Pericardium fibroblast (primary cell): ENCODE data around the gene CDYL2. TPM values are rescaled to one million over a fixed set of nuclear protein-coding genes. Genes with fewer than 3 reads are reported as not detected.

ENCODE experiments used
- total RNA-seq: library from RNA; depleted of rRNA; stranded (reverse); fragments of >200 nt; gene quantifications from 2 replicates; pipeline ENCODE4 v1.2.3, GENCODE V29; 2015

Gene CDYL2, protein sequence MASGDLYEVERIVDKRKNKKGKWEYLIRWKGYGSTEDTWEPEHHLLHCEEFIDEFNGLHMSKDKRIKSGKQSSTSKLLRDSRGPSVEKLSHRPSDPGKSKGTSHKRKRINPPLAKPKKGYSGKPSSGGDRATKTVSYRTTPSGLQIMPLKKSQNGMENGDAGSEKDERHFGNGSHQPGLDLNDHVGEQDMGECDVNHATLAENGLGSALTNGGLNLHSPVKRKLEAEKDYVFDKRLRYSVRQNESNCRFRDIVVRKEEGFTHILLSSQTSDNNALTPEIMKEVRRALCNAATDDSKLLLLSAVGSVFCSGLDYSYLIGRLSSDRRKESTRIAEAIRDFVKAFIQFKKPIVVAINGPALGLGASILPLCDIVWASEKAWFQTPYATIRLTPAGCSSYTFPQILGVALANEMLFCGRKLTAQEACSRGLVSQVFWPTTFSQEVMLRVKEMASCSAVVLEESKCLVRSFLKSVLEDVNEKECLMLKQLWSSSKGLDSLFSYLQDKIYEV
- 2.1 and 2.9 TPM in 2 replicates for total RNA-seq

DNA sequence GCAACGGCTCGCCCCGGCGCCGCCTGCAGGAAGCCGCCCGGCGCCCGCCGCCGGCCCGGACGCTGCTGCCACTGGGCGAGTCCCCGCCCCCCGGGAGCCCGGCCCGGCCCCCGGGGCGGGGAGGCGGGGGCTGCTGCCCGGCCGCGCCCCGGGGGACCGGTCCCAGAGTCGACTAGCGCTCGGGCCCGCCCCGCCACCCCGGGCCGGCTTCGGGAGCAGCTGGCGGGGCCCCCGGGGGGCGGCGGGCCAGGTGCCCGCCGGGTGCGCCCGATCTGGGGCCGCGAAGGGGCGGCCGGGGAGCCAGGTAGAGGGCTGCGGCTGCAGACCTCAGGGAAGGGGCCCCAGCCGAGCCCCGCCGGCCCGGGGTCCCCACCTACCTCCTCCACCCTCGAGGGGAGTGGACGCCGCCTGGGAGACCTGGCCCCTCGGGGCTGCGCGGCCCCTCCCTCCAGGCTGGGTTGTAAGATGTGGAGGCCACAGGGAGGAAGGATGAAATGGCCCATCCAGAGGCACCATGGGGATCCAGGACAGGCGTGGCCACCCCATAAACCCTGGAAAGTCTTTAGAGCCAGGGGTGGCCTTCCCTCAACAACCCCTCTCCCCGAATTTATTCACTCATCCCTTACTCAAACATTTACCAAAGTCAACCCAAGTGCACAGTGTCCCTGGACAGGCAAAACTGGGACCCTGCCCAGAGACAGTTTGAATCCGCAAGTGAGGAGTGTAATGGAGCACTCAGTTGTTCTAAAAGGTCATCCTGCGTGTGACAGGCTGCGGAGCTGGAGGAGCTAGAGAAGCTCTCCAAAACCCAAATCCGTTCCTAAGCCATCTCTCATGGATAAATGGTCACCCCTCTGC lies at the start of gene CDYL2:
TSS of gene CDYL2 (minus strand) at position 73 of the 858 bp plus-strand sequence. CDS start 425 bp downstream, outside the sequence.

Other genes starting within 250 kb of the CDYL2 start
- 21.6 and 47.0 TPM in 2 replicates for gene CMC2, start 202.3 kb upstream of the CDYL2 start, total RNA-seq
- 6.0 and 19.3 TPM in 2 replicates for gene CENPN, start 202.6 kb upstream of the CDYL2 start, total RNA-seq
- gene ATMIN, start 231.2 kb upstream of the CDYL2 start, total RNA-seq, result 29.2 and 35.0 TPM in 2 replicates